Measurements from ENCODE around the gene CCDC93. TPM values are rescaled to one million over a fixed set of nuclear protein-coding genes. Genes with fewer than 3 reads are reported as not detected.

The CCDC93 gene
- total and polyA plus RNA-seq, 2 of the 4 experiments (the other 2 are of a cell fraction), result 8.1 to 17.2 TPM

GRCh38 chr2:118044854-118045253 is 31.0 kb upstream of the CCDC93 start:
- ChIA-PET POLR2A (ENCODE audit: unreplicated experiment) (no interaction called here), CTCF (no interaction called here)
- in situ Hi-C loops (cut with MboI; ENCODE audit: low sequenced_read_pairs) (loop anchor here (25.0 kb wide), 1 partner anchor 817 kb away; no protein-coding TSS in a partner anchor), intact Hi-C loops (cut with micrococcal nuclease) (loop anchor here (5.0 kb wide), 1 partner anchor 157 kb away; no protein-coding TSS in a partner anchor), dilution Hi-C loops (cut with HindIII; ENCODE audit: low sequenced_read_pairs, unreplicated experiment) (no loop called here)
- no peaks in the 10 kb centered on the region for H3K9me1 ChIP-seq (ENCODE audit: insufficient read depth, low read length)
- H3K36me3 ChIP-seq (ENCODE audit: control insufficient read depth, insufficient read depth, low read length), result no peaks in the 10 kb centered on the region
- H3K9ac ChIP-seq (ENCODE audit: low read depth, low read length), result no peak overlapping the region
- no peak overlapping the region for H2BK120ac ChIP-seq (ENCODE audit: low read depth, low read length)
- no CpG with 5 or more reads among the region's 2 CpGs for WGBS, 2 experiments (ENCODE audit: extremely low coverage in 2 of 2, insufficient read length in 1 of 2)
- no peak overlapping the region for H4K5ac ChIP-seq (ENCODE audit: low read depth, low read length)
- H4K91ac ChIP-seq (ENCODE audit: insufficient read depth, low read depth, low read length), result no peak overlapping the region
- peaks cover 17% of the 10 kb centered on the region for H3K27me3 ChIP-seq (ENCODE audit: control insufficient read depth, insufficient read depth, low read length)
- no peak overlapping the region for H4K8ac ChIP-seq (ENCODE audit: low read depth in 2 of 2, low read length in 2 of 2)
- H3K4me3 ChIP-seq (ENCODE audit: insufficient read depth, low read depth, low read length), result no peak overlapping the region
- no peak overlapping the region for H3K4me2 ChIP-seq (ENCODE audit: low read depth, low read length)
- H3K4ac ChIP-seq (ENCODE audit: low read depth, low read length), result no peak overlapping the region
- H2AK5ac ChIP-seq (ENCODE audit: low read depth, low read length), result no peak overlapping the region
- H2BK15ac ChIP-seq (ENCODE audit: low read depth, low read length), result no peak overlapping the region
- no peak overlapping the region for H2AFZ ChIP-seq (replicated peaks; ENCODE audit: low read length, poor library complexity)
- no peak overlapping the region for H2AK9ac ChIP-seq (replicated peaks; ENCODE audit: low read depth, low read length, poor library complexity)
- H3K18ac ChIP-seq (ENCODE audit: low read depth, low read length), result no peak overlapping the region
- no peak for DNase-seq
- H3K56ac ChIP-seq (ENCODE audit: extremely low read depth, insufficient read depth, low read length), result no peak overlapping the region
- no peak overlapping the region for H3K27ac ChIP-seq (ENCODE audit: insufficient read depth, low read length)
- H3K14ac ChIP-seq (replicated peaks; ENCODE audit: low read depth, low read length), result no peak overlapping the region
- H2BK5ac ChIP-seq (ENCODE audit: low read depth, low read length, poor library complexity, severe bottlenecking), result no peak overlapping the region
- H4K20me1 ChIP-seq (ENCODE audit: insufficient read depth, low read length), result no peaks in the 10 kb centered on the region
- no peaks in the 10 kb centered on the region for H3K79me1 ChIP-seq (ENCODE audit: low read depth in 1 of 2, low read length in 2 of 2)
- no peak for ATAC-seq (ENCODE audit: low read depth)
- no TSS peak for BruUV-seq (replicated peaks)
- no peak overlapping the region for H3K23ac ChIP-seq (ENCODE audit: low read depth, low read length)
- no peaks in the 10 kb centered on the region for H3K9me3 ChIP-seq (ENCODE audit: control insufficient read depth, insufficient read depth, low read length)
- no peaks in the 10 kb centered on the region for H3K4me1 ChIP-seq (ENCODE audit: control insufficient read depth, insufficient read depth, low read length)
- TF ChIP-seq SMC3 (IDR thresholded peaks at IDR 0.05; ENCODE audit: low read depth, low read length), result no peak
- no peak for TF ChIP-seq POLR2A (IDR thresholded peaks at IDR 0.05; ENCODE audit: low read depth, low read length)
- no peak for TF ChIP-seq MAFK (IDR thresholded peaks at IDR 0.05; ENCODE audit: low read depth, low read length)
- TF ChIP-seq BHLHE40 (IDR thresholded peaks at IDR 0.05; ENCODE audit: low read depth, low read length), result no peak
- TF ChIP-seq CEBPB (IDR thresholded peaks at IDR 0.05; ENCODE audit: low read depth, low read length), result no peak
- no peak for TF ChIP-seq CHD1 (IDR thresholded peaks at IDR 0.05; ENCODE audit: low read depth, low read length)
- no peak for TF ChIP-seq NFE2L2 (IDR thresholded peaks at IDR 0.05; ENCODE audit: low read depth, low read length)
- TF ChIP-seq RFX5 (IDR thresholded peaks at IDR 0.05; ENCODE audit: low read depth, low read length), result no peak
- TF ChIP-seq RAD21 (IDR thresholded peaks at IDR 0.05; ENCODE audit: low read length), result no peak
- TF ChIP-seq, protein P1, sequence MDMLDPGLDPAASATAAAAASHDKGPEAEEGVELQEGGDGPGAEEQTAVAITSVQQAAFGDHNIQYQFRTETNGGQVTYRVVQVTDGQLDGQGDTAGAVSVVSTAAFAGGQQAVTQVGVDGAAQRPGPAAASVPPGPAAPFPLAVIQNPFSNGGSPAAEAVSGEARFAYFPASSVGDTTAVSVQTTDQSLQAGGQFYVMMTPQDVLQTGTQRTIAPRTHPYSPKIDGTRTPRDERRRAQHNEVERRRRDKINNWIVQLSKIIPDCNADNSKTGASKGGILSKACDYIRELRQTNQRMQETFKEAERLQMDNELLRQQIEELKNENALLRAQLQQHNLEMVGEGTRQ (IDR thresholded peaks at IDR 0.05; ENCODE audit: low read depth, low read length), result no peak
- no peak for TF ChIP-seq ELK1 (IDR thresholded peaks at IDR 0.05; ENCODE audit: borderline replicate concordance, low read depth, low read length)
- no peak for TF ChIP-seq FOS (IDR thresholded peaks at IDR 0.05; ENCODE audit: low read depth, low read length)
- TF ChIP-seq, protein P2, sequence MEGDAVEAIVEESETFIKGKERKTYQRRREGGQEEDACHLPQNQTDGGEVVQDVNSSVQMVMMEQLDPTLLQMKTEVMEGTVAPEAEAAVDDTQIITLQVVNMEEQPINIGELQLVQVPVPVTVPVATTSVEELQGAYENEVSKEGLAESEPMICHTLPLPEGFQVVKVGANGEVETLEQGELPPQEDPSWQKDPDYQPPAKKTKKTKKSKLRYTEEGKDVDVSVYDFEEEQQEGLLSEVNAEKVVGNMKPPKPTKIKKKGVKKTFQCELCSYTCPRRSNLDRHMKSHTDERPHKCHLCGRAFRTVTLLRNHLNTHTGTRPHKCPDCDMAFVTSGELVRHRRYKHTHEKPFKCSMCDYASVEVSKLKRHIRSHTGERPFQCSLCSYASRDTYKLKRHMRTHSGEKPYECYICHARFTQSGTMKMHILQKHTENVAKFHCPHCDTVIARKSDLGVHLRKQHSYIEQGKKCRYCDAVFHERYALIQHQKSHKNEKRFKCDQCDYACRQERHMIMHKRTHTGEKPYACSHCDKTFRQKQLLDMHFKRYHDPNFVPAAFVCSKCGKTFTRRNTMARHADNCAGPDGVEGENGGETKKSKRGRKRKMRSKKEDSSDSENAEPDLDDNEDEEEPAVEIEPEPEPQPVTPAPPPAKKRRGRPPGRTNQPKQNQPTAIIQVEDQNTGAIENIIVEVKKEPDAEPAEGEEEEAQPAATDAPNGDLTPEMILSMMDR (conservative IDR thresholded peaks at IDR 0.05; ENCODE audit: low read depth, low read length), result no peak
- no peak overlapping the region for H2BK20ac ChIP-seq (ENCODE audit: low read depth, low read length)

All from IMR-90 (cell line).